DOHH2 (cell line): ENCODE results near the gene ALDH5A1.

ENCODE experiments used
- EZH2phosphoT487 ChIP-seq: fragments of 200-600 bp; sonication (generic); IDR thresholded peaks from 2 replicates; pipeline ENCODE4 v1.6.1; 2017; ENCODE audit warnings: borderline replicate concordance, mild to moderate bottlenecking, antibody characterized with exemption, low read length, moderate library complexity, mixed read lengths
- TF ChIP-seq, protein P1 (sequence below): fragments of 200-600 bp; sonication (generic); IDR thresholded peaks from one replicate; pipeline ENCODE4 v1.5.1; 2014; ENCODE audit warnings: antibody characterized with exemption, mild to moderate bottlenecking, low read depth, low read length; ENCODE audit not compliant: poor library complexity, severe bottlenecking

DNA sequence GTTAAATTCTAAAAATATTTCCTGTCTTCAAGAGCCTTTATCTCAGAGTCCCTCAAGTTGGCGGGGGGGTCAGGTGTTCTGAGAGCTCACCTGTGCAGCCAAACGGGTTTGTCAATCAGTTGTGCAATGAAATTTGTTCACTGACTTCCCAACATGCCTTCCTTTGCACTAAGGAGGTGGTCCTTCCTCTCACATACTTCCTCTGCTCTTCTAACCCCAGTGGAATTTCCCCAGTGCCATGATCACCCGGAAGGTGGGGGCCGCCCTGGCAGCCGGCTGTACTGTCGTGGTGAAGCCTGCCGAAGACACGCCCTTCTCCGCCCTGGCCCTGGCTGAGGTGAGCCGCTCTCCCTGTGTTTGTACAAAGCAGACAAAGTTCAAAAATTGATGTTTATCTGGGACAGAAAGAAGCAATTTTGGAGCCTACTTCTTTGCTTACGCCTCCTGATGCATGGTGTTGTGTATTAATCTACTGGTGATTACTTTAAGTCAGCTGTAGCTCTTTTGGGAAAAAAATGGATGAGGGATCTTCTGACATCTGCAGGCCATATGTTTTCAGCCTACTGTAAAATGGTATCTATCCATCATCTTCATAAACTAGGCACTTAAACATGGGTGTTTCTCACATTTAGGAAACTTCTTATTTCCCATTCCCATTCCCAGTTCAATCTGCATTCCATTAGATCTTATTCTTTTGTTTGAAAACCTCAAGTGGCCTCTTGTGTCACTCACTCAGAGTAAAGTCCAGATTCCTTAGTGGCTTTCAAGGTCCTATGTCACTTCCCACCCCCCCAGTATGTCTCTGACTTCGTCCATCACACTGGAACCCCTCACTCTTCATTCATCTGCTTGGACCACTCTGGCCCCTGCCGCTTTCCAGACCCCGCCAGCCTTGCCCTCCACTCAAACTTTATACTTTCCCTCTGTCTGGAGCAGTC is 10.1 kb downstream of the ALDH5A1 start:
- TF ChIP-seq, protein P1, sequence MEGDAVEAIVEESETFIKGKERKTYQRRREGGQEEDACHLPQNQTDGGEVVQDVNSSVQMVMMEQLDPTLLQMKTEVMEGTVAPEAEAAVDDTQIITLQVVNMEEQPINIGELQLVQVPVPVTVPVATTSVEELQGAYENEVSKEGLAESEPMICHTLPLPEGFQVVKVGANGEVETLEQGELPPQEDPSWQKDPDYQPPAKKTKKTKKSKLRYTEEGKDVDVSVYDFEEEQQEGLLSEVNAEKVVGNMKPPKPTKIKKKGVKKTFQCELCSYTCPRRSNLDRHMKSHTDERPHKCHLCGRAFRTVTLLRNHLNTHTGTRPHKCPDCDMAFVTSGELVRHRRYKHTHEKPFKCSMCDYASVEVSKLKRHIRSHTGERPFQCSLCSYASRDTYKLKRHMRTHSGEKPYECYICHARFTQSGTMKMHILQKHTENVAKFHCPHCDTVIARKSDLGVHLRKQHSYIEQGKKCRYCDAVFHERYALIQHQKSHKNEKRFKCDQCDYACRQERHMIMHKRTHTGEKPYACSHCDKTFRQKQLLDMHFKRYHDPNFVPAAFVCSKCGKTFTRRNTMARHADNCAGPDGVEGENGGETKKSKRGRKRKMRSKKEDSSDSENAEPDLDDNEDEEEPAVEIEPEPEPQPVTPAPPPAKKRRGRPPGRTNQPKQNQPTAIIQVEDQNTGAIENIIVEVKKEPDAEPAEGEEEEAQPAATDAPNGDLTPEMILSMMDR: no peak
- no peak for TF ChIP-seq EZH2phosphoT487
